Brain microvascular endothelial cell (primary cell): ENCODE measurements around the gene DLX1.

ENCODE experiments used
- DNase-seq: peaks from one replicate; pipeline ENCODE4 v3.0.0-alpha.2; 2020
- H3K27ac ChIP-seq: fragments of 250-450 bp; sonication (Bioruptor Pico); 2 replicates; pipeline ENCODE4 v1.5.1; 2020; ENCODE audit warnings: mild to moderate bottlenecking, moderate library complexity
- H3K27me3 ChIP-seq: fragments of 250-450 bp; sonication (Bioruptor Pico); replicated peaks from 2 replicates; pipeline ENCODE4 v1.5.1; 2020; ENCODE audit warnings: mild to moderate bottlenecking
- H3K36me3 ChIP-seq: fragments of 250-450 bp; sonication (Bioruptor Pico); replicated peaks from 2 replicates; pipeline ENCODE4 v1.5.1; 2020; ENCODE audit warnings: mild to moderate bottlenecking
- H3K4me3 ChIP-seq: 2 replicates; pipeline ENCODE4 v1.5.1; 2011; ENCODE audit warnings: low read depth, mild to moderate bottlenecking, control low read depth, low read length, moderate library complexity
- in situ Hi-C: cut with HindIII; loops from 2 replicates; pipeline ENCODE4 v1.10.0; 2017; ENCODE audit warnings: low sequenced_read_pairs, low pct_ligation_motif_present
- TF ChIP-seq, protein P1 (sequence below): IDR thresholded peaks from 2 replicates; pipeline ENCODE4 v1.5.1; 2011; ENCODE audit warnings: low read depth, mild to moderate bottlenecking, moderate library complexity, low read length, control low read depth, inconsistent platforms; ENCODE audit errors: missing control alignments

DLX1 gene

DNA sequence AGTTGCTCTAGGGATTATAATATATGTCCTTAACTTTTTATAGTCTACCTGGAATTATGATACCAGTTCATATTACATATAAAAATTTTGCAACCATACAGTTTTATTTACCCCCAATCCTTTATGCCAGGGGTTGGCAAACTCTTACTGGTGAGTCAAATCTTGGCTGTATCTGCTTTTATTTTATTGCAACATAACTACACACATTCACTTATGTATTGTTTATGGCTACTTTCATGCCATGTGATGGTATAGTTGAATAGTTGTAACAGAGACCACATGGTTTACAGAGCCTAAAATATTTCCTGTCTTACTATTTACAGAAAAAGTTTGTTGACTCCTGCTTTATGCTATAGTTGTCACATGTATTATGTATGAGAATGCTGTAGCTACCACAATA lies 43.2 kb downstream of the DLX1 start:
- no peak overlapping the region for H3K27ac ChIP-seq
- H3K27me3 ChIP-seq: no peaks in the 10 kb centered on the region
- no peaks in the 10 kb centered on the region for H3K36me3 ChIP-seq
- in situ Hi-C loops: no loop called here
- no peak overlapping the region for H3K4me3 ChIP-seq
- TF ChIP-seq, protein P1, sequence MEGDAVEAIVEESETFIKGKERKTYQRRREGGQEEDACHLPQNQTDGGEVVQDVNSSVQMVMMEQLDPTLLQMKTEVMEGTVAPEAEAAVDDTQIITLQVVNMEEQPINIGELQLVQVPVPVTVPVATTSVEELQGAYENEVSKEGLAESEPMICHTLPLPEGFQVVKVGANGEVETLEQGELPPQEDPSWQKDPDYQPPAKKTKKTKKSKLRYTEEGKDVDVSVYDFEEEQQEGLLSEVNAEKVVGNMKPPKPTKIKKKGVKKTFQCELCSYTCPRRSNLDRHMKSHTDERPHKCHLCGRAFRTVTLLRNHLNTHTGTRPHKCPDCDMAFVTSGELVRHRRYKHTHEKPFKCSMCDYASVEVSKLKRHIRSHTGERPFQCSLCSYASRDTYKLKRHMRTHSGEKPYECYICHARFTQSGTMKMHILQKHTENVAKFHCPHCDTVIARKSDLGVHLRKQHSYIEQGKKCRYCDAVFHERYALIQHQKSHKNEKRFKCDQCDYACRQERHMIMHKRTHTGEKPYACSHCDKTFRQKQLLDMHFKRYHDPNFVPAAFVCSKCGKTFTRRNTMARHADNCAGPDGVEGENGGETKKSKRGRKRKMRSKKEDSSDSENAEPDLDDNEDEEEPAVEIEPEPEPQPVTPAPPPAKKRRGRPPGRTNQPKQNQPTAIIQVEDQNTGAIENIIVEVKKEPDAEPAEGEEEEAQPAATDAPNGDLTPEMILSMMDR: no peak
- DNase-seq: no peak

DNA sequence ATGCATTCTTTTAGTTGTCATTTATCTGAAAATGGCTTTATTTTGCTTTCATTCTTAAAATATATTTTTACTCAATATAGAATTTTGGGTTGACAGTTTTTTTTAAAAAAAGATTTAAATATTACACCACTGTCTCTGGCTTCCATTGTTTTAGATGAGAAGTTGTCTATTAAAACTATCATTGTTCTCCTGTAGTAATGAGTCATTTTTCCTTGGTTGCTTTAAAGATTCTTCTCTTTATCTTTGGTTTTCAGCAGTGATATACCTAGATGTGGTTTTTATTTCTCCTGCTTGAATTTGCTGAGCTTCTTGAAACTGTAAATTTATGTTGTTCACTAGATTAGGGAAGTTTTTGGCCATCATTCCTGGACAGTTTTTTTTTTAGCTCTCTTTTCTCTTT lies 44.1 kb downstream of the DLX1 start:
- no peak for DNase-seq

DNA sequence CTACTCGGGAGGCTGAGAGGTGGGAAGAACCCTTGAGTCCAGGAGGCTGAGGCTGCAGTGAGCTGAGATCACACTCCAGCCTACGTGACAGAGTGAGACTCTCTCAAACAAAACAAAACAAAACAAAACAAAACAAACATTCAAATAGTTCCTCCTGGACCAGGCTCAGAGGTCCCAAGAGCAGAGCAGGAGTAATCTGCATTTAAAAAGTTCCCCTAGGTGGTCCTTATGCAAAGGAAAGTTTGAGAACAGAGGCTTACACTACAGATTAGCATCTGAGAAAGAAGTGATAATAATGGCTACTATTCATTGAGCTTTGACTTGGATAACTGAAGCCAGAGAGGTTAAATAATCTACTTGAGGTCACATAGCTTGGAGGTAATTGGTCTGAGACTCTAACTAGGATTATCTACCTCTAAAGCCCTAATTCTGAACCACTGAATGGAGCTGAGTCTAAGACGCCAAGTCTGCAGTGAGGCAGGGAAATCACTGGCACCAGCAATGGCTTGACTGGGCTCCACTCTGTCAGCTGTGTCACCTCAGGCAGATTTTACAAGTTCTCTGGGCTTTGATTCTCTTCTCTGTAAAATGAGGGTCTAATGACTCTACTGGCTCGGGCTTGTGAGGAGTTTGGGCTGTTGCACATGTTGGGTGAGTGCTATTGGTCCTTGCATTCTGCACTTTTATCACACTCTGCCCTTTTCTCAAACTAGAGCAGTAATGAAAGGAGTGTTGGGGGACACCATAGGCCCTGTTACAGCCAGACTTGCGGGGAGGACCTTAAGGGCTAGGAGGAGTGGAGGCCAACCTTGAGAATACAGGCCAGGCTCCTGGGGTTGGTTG lies 46.6 kb downstream of the DLX1 start:
- no peaks in the 10 kb centered on the region for H3K36me3 ChIP-seq
- no peak overlapping the region for H3K27ac ChIP-seq
- DNase-seq: no peak
- TF ChIP-seq, protein P1: no peak
- no peaks in the 10 kb centered on the region for H3K27me3 ChIP-seq
- no peak overlapping the region for H3K4me3 ChIP-seq
- in situ Hi-C loops: no loop called here

More for the DNA sequence above, 44.1 kb downstream of the DLX1 start:
- H3K27me3 ChIP-seq: no peaks in the 10 kb centered on the region
- TF ChIP-seq, protein P1: no peak
- H3K36me3 ChIP-seq: no peaks in the 10 kb centered on the region
- in situ Hi-C loops: no loop called here
- H3K4me3 ChIP-seq: no peak overlapping the region
- H3K27ac ChIP-seq: no peak overlapping the region

DNA sequence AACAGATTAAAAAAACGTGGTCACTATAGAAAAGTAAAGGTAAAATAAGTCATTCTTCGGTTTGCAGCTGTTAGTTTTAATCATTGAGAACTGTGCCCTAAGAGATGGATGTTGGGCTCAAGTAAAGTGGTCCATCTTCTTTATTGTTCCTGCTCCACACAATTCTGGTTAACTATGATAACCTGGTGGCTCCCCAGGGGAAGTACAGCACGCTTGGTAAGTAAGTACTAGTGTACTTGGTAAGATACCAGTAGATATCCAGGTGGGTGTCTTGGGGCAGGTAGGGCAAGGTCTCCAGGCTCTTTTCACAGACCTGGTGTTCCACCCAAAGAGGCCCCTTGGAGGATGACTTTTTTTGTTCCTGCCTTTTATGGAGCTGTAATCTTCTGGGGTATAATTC lies 49.0 kb downstream of the DLX1 start:
- no peak overlapping the region for H3K4me3 ChIP-seq
- TF ChIP-seq, protein P1: peak; percentile 19
- H3K27me3 ChIP-seq: no peaks in the 10 kb centered on the region
- DNase-seq: no peak
- H3K36me3 ChIP-seq: no peaks in the 10 kb centered on the region
- no peak overlapping the region for H3K27ac ChIP-seq
- in situ Hi-C loops: no loop called here

DNA sequence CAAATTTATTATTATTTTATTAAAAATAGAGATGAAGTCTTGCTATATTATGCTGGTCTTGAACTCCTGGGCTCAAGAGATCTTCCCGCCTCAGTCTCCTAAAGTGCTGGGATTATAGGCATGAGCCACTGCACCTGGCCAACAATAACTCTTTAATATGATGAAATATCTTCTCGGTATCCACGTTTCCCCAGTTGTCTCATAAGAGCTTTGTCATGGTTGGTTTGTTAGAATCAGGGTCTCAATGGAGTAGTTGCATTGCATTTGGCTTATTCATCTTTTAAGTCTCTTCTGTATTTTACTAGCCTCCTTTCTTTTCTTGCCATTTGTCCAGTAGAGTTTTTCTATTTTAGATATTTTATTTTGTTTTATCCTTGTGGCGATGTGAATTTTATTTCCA lies 50.1 kb downstream of the DLX1 start:
- DNase-seq: no peak
- in situ Hi-C loops: no loop called here
- no peak overlapping the region for H3K4me3 ChIP-seq
- no peaks in the 10 kb centered on the region for H3K36me3 ChIP-seq
- no peak overlapping the region for H3K27ac ChIP-seq
- TF ChIP-seq, protein P1: no peak
- no peaks in the 10 kb centered on the region for H3K27me3 ChIP-seq

DNA sequence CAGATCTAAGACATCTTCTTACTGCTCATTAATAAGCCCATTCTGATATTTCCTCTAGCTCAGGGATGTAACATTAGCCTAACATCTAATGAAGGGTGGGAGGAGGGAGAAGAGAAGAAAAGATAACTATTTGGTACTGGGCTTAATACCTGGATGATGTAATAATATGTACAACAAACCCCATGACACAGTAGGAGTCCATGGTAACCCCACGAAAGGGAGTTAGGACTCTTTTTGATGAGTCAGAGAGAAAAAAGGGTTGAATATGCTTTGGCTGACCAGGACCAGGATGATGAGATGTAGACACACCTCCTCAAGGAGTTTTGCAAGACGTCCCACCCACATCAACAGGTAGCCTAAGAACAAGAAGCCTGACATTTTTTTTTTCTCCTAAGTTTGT lies 51.8 kb downstream of the DLX1 start:
- no peaks in the 10 kb centered on the region for H3K27me3 ChIP-seq
- no peak for DNase-seq
- no peak overlapping the region for H3K27ac ChIP-seq
- H3K36me3 ChIP-seq: no peaks in the 10 kb centered on the region
- in situ Hi-C loops: no loop called here
- H3K4me3 ChIP-seq: no peak overlapping the region
- TF ChIP-seq, protein P1: no peak
